ENCODE measurements around the gene HOXB8. TPM values are rescaled to one million over a fixed set of nuclear protein-coding genes. Genes with fewer than 3 reads are reported as not detected.

HOXB8 gene
- total RNA-seq: not detected in 2 replicates

GRCh38 chr17:48615047-48615962, at the start of gene HOXB8:
Gene HOXB8 (minus strand): TSS chr17:48615292. CDS start chr17:48614704, 588 bp downstream.

GRCh38 chr17:48626245-48627117, 11.4 kb upstream of the HOXB8 start, which contains the start of gene HOXB9:
Gene HOXB9 (minus strand): TSS chr17:48626358. CDS start chr17:48626269, 89 bp downstream.

GRCh38 chr17:48610282-48611211, 4.5 kb downstream of the HOXB8 start, which contains the start of gene HOXB7:
Gene HOXB7 (minus strand): TSS chr17:48611017. CDS start chr17:48610918, 99 bp downstream.

GRCh38 chr17:48604770-48605329, 10.2 kb downstream of the HOXB8 start, which contains the start of gene HOXB6:
Gene HOXB6 (minus strand): TSS chr17:48604986. CDS start chr17:48598150, 6,836 bp downstream.

GRCh38 chr17:48593126-48593829, 21.8 kb downstream of the HOXB8 start, which contains the start of gene HOXB5:
Gene HOXB5 (minus strand): TSS chr17:48593779. CDS start chr17:48593682, 97 bp downstream.

GRCh38 chr17:48589831-48590606, 25.1 kb downstream of the HOXB8 start, which contains the start of gene HOXB3:
Gene HOXB3 (minus strand): TSS chr17:48590241. CDS start chr17:48552474, 37,767 bp downstream.

GRCh38 chr17:48577946-48578615, 37.0 kb downstream of the HOXB8 start, which contains the start of gene HOXB4:
Gene HOXB4 (minus strand): TSS chr17:48578350. CDS start chr17:48578319, 31 bp downstream.

Other genes starting within 250 kb of the HOXB8 start
- 0.13 TPM in 1 of 2 replicates, not detected in the other for gene SKAP1, start 185.1 kb downstream of the HOXB8 start, total RNA-seq
- not detected in 2 replicates for gene HOXB1, start 84.3 kb downstream of the HOXB8 start, total RNA-seq
- 1.5 and 1.8 TPM in 2 replicates for gene HOXB2, start 70.2 kb downstream of the HOXB8 start, total RNA-seq
- gene HOXB4, start 36.9 kb downstream of the HOXB8 start, total RNA-seq: 0.06 and 0.26 TPM in 2 replicates
- 0.26 and 0.31 TPM in 2 replicates for gene HOXB3, start 25.1 kb downstream of the HOXB8 start, total RNA-seq
- gene HOXB5, start 21.5 kb downstream of the HOXB8 start, total RNA-seq: not detected in 2 replicates
- 0.13 TPM in 1 of 2 replicates, not detected in the other for gene HOXB6, start 10.3 kb downstream of the HOXB8 start, total RNA-seq
- gene HOXB7, start 4.3 kb downstream of the HOXB8 start, total RNA-seq: not detected in 2 replicates
- not detected in 2 replicates for gene HOXB9, start 11.1 kb upstream of the HOXB8 start, total RNA-seq
- gene PRAC1, start 107.2 kb upstream of the HOXB8 start, total RNA-seq: not detected in 2 replicates
- not detected in 2 replicates for gene PRAC2, start 107.9 kb upstream of the HOXB8 start, total RNA-seq
- not detected in 2 replicates for gene HOXB13, start 113.5 kb upstream of the HOXB8 start, total RNA-seq
- gene TTLL6, start 201.9 kb upstream of the HOXB8 start, total RNA-seq: 0.06 TPM in 1 of 2 replicates, not detected in the other
- gene CALCOCO2, start 215.7 kb upstream of the HOXB8 start, total RNA-seq: 36.5 and 59.5 TPM in 2 replicates